ENCODE data around the gene DENND4C.

DNA sequence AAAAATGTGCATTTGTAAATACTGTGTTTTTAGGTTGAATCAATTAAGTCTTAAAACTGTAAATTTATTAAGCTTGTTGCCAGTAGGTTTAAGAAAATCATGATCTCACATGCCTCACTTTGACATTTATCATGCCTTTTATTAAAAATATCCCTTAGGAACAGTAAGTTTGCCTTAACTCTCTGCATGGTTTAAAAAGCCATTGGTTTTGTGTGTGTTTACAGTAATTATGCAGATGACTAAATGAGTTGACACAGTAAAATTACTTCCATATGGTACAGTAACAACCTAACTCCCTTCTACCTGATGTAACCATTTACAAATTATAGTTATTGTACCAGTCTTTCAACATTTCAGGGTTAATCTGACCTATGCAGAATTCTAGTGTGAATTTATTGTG lies 143.0 kb downstream of the DENND4C start:
- no peak for TF ChIP-seq CTCF (IDR thresholded peaks at IDR 0.05)
- TF ChIP-seq POLR2AphosphoS5 (IDR thresholded peaks at IDR 0.05), result no peak
